Measurements from ENCODE around the gene CYP27C1.

Gene CYP27C1

DNA sequence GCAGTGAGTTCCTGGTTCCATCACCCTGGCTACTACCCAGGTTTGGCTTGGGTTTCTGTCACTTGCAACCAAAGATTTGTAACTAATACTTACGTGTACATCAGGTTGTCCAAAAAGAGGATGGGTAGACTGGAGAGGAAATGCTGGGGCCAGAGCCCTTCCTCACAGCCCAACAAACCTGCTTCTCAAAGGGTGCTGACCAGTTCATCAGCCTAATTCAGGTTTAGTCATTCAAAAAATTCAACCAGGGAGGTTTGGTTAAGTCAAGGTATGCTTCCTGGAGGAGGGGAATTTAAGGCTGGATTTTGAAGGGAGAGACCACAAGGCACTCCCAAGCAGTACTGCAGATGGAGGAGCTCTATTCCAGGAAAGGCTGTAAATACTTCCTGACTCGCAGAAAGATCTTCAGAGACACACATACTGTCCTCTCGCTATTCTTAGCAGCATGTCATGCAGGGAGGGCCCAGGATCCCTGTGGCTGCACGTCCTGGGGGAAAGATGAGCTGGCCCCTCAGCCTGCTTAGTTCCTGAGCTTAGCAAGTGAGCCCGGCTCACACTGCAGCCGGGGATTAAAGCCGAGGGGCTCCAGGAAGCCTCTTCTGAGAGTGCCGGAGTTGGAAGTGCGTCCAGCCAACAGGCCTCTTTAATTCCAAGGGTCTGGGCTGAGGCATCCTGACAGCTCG is 73.1 kb downstream of the CYP27C1 start:
- FAIRE-seq, result no peak

DNA sequence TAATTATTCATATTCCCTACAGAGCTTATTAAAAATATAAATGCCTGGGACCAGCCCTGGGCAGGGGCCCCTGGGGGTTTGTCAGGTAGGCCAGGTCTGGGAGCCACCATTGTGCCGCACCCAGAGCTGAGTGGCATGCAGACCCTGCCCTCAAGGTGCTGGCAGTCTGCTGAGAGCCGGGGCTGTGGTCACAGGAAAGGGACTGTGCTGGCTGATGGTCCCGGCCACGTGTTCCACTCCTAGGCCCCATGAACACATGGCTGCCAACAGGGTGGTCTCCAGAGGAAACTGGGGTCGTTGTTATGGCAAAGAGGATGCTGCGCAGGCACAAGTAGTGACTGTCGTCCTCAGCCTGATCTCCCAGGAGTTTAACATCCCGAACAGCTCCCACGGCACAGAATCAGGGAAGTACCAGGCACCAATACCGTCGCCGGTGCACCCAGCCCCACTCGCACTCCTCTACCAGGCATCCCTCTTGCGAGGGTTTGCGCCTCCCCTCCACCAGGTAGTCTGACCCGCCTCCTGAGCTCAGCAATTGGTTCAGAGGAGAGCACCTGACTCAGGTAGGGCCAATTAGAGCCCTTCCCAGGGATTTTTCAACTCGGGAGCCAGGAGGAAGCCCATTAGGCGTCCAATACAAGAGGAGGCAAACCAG is 73.9 kb downstream of the CYP27C1 start:
- FAIRE-seq, result no peak

DNA sequence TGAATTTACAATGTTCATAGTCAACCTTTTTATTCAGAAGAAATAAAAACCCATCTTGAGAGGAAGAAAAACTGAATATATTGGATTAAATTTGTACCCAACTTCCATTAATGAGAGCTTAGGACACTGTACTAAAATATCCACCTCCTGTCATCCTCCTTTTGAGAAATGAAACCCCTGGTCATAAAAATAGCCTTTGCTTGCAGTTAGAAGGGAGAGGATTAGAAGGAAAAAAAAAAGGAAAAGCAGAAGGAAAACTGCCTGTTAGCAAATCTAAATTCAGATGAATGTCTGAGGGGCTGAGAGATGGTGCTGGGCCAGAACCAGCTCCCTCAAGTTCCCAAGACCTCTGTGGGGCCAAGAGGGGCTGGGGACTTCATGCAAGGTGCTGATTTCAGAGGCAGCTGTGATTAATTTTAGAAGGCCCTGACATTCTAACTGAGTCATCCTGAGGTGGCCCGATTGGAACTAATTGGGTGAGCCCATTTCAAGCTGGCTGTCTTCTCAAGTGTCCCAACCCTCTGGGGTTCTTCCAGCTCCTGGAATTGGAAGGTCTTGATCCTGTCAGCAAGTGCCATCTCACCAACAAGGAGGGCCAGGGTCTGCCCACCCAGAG is 74.7 kb downstream of the CYP27C1 start:
- no peak for FAIRE-seq

GRCh38 chr2:127143841-127144782 is 76.0 kb downstream of the CYP27C1 start:
- FAIRE-seq, result no peak

GRCh38 chr2:127142663-127143630 is 77.2 kb downstream of the CYP27C1 start:
- no peak for FAIRE-seq

GRCh38 chr2:127140538-127140937 is 79.6 kb downstream of the CYP27C1 start:
- FAIRE-seq, result no peak

DNA sequence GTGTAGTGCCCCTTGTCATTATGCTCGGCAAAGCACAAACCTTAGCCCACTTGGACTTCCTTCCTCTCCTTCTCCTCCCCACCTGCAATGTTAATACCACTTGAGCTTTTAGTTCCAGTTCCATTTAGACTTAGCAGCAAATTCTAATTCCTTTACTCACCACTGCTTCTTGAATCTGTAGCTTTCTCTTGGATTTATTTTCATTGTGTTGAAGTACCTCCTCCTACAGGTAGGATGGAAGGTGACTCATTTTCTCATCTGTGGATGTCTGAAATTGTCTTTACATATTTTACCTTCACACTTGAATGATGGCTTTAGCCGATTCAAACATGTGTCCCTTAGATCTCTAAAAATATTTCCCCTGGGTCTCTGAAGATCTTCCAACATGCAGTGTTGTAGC is 80.3 kb downstream of the CYP27C1 start:
- FAIRE-seq, result no peak

DNA sequence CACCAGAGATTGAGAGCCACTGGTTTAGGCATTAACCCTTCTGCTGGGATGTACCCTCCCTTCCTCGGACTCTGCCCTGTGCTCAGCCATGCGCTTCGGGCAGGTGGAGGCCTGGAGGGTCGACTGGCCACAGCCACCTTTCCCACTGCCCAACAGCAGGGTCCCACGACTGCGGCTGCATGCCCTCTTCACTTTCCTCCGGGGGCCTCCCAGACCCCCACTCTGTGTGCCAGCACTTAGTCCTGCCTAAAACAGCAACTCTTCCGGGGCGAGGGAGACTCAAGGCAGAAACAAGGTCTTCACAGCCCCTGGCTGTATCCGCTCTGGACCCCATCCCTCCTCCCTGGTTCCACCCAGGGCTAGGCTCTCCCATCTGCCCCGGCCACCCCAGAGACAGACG is 81.8 kb downstream of the CYP27C1 start:
- no peak for FAIRE-seq

DNA sequence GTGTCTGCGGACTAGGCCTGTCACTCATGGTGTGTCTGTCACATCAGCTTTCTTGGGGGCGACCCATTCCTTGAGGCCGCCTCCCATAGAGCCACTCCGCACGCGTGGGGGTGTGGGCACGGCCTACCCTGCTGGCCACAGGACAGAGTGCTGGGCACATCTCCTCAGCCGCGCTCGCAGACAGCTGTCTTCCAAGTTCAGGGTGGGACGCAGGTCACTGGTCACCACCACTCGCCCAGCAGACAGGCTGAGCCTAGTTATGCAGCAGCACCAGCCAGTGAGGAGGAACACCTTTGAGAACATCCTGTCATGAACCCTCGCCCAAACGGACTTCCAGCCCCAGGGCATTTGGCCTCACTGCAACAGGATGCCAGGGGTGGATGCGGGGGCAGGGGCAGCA is 82.4 kb downstream of the CYP27C1 start:
- no peak for FAIRE-seq

GRCh38 chr2:127137225-127137624 is 82.9 kb downstream of the CYP27C1 start:
- FAIRE-seq, result no peak

DNA sequence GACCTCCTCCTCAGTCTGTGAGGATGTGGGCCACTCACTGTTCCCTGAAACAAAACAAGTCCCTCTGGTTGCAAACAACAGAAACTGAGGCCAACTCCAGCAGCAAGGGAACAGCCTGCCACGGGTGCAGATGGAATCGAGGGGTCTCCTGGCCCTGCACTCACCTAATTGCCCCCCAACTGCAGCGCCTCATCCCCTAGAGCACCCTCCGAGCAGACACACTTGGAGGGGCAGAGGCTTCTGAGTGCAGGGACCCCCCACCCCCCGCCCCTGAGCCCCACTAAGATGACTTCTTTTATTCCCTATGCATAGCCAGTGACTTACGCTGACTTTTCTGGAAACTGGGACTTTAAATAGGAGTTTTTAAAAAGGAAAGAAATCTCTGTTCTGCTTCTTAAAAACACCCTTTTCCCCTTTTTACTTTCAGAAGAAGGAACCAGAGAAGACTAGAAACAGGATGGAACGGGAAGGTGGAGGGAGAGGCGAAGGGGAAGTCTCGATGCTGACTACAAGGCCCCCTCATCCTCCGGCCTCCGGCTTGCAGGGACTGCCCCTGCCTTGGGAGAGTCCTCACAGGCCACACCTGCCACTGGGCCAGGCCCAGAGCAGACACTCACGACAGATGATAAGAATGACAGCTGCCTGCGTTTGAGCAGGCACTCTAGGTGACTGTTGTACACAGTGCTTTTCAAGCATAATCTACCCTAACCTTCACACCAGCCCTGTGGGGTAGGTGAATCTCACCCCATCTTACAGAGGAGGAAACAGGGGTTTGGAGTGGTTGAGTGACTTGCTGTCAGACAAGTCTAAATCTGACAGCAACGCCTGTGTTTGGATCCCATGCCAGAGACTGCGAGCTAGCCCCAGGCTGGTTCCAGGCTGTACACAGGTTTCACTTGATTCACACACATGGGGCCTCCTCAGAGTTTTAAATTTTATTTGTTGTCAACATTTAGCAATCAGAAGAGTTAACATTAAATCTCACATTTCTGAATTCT is 85.0 kb downstream of the CYP27C1 start:
- no peak for FAIRE-seq

- FAIRE-seq, result no peak
Observed at GRCh38 chr2:127134235-127134634, 85.9 kb downstream of the CYP27C1 start.

Data from islet of Langerhans (tissue), 1 donor.